Endothelial cell (in vitro differentiated cells): Measurements from ENCODE around the gene ANGPTL5. TPM values are rescaled to one million over a fixed set of nuclear protein-coding genes. Genes with fewer than 3 reads are reported as not detected.
A peak's percentile ranks its signal among the peaks of the same experiment; 100 is the strongest.

Source experiments
- DNase-seq: peaks from one replicate; pipeline ENCODE4 v3.0.0; 2021; ENCODE audit warnings: low spot score
- H3K27ac Mint-ChIP-seq: one replicate; pipeline ENCODE4 v1.8.0; 2021; ENCODE audit warnings: mixed read lengths, inconsistent platforms; ENCODE audit not compliant: unreplicated experiment
- H3K27me3 Mint-ChIP-seq: one replicate; pipeline ENCODE4 v1.8.0; 2021; ENCODE audit warnings: mild to moderate bottlenecking, moderate library complexity, mixed read lengths, inconsistent platforms; ENCODE audit not compliant: unreplicated experiment
- H3K36me3 Mint-ChIP-seq: one replicate; pipeline ENCODE4 v1.8.0; 2021; ENCODE audit warnings: mild to moderate bottlenecking, low read depth, mixed read lengths, inconsistent platforms; ENCODE audit not compliant: unreplicated experiment
- H3K4me1 Mint-ChIP-seq: one replicate; pipeline ENCODE4 v1.8.0; 2021; ENCODE audit warnings: mild to moderate bottlenecking, mixed read lengths, inconsistent platforms; ENCODE audit not compliant: unreplicated experiment
- H3K4me3 Mint-ChIP-seq: one replicate; pipeline ENCODE4 v1.8.0; 2021; ENCODE audit warnings: mild to moderate bottlenecking, mixed read lengths, inconsistent platforms; ENCODE audit not compliant: unreplicated experiment
- H3K9me3 Mint-ChIP-seq: one replicate; pipeline ENCODE4 v1.8.0; 2021; ENCODE audit warnings: mixed read lengths, inconsistent platforms; ENCODE audit not compliant: unreplicated experiment
- CTCF ChIP-seq: fragments of 200-600 bp; sonication (generic); IDR thresholded peaks from one replicate; pipeline ENCODE4 v1.5.0; 2021; ENCODE audit warnings: antibody characterized with exemption; ENCODE audit not compliant: unreplicated experiment
- total RNA-seq: library from RNA; stranded (reverse); fragmentation: NEBNext Ultra II Directional; extraction: Animal tissue kit (Norgen Biotek cat#: 25700); gene quantifications from one replicate; pipeline ENCODE4 v1.2.1, GENCODE V29; 2021; ENCODE audit not compliant: unreplicated experiment

ANGPTL5 gene
- total RNA-seq, 1 donor from 2014 or later: not detected

DNA sequence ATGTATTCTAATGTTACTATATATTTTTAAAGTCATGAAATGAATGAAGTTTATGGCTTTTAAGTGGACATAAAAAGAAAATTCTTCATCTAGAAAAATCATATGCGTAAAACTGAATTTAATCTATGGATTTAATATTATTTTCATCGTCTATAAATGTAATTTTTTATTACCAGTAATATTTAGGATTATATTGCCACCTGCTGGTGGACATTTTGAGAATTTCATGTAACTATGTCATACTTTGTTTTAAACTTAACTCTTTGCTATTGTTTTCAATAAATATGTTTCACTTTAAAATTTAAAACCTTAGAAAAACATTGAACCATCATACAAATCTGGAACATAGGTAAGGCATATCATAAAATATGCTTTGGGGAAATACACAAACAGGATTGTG, 68.1 kb downstream of the ANGPTL5 start:
- no peaks in the 10 kb centered on the region for H3K27me3 Mint-ChIP-seq
- H3K27ac Mint-ChIP-seq: no peak overlapping the region
- TF ChIP-seq CTCF: peak; percentile 79
- H3K36me3 Mint-ChIP-seq: peaks cover 3% of the 10 kb centered on the region
- no peak for DNase-seq
- no peaks in the 10 kb centered on the region for H3K4me1 Mint-ChIP-seq
- H3K9me3 Mint-ChIP-seq: no peaks in the 10 kb centered on the region
- no peak overlapping the region for H3K4me3 Mint-ChIP-seq

DNA sequence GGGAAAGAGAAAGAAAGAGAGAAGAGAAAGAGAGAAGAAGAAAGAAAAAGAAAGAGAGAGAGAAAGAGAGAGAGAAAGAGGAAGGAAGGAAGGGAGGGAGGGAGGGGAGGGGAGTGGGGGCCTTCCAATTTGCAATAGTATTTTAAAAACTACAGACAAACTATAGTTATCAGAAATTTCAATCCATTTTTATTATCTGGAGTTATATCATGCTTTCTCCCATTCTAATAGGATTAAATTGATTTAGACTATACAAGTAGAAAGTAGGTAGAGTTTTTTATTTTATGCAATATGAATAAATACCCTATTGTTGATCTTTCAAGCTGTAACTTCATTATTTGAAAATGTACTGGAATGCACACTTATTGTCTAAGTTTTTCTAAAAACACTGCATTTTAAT, 71.7 kb downstream of the ANGPTL5 start:
- Mint-ChIP-seq H3K4me1 (no peaks in the 10 kb centered on the region), H3K9me3 (no peaks in the 10 kb centered on the region), H3K4me3 (no peak overlapping the region), H3K36me3 (no peaks in the 10 kb centered on the region), H3K27ac (no peak overlapping the region), H3K27me3 (no peaks in the 10 kb centered on the region)
- DNase-seq: no peak
- TF ChIP-seq CTCF: no peak

GRCh38 chr11:101840704-101841103, 75.6 kb downstream of the ANGPTL5 start:
- no peaks in the 10 kb centered on the region for H3K36me3 Mint-ChIP-seq
- no peaks in the 10 kb centered on the region for H3K4me1 Mint-ChIP-seq
- no peak for TF ChIP-seq CTCF
- no peak overlapping the region for H3K27ac Mint-ChIP-seq
- DNase-seq: no peak
- H3K4me3 Mint-ChIP-seq: no peak overlapping the region
- peaks cover 3% of the 10 kb centered on the region for H3K27me3 Mint-ChIP-seq
- no peaks in the 10 kb centered on the region for H3K9me3 Mint-ChIP-seq

Other genes with a start within 250 kb of the ANGPTL5 start
- gene CEP126, start 1.5 kb downstream of the ANGPTL5 start, total RNA-seq: 9.4 TPM
- not detected for gene CFAP300, start 130.9 kb upstream of the ANGPTL5 start, total RNA-seq
- gene YAP1, start 193.9 kb upstream of the ANGPTL5 start, total RNA-seq: 158 TPM